Panc1 (cell line): ENCODE measurements around the gene CCT6A.

Source experiments
- POLR2AphosphoS5 ChIP-seq: IDR thresholded peaks from 2 replicates; pipeline ENCODE4 v1.6.1; 2012; ENCODE audit warnings: mild to moderate bottlenecking, low read depth, low read length, moderate library complexity
- TCF7L2 ChIP-seq: IDR thresholded peaks from 2 replicates; pipeline ENCODE4 v1.6.1; 2011; ENCODE audit warnings: mild to moderate bottlenecking, low read depth, low read length, inconsistent platforms
- TF ChIP-seq, protein P1 (sequence below): fragments of 450-650 bp; IDR thresholded peaks from 2 replicates; pipeline ENCODE4 v1.5.1; 2017; ENCODE audit warnings: mild to moderate bottlenecking

DNA sequence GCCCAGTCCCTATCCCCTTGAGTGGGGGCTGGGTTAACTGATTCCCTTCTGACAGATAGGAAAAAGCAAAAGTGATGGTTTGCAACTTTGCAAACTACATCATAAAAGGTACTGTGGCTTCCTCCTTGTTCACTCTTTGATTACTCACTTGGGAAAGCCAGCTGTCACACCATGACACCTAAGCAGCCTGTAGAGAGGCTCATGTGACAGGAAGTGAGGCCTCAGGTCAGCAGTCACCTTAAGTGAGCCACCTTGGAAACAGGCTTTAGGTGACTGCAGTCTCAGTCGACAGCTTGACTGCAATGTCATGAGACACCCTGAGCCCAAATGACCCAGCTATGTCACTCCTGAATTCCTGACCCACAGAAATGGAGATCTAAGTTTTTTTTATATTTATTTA is 59.0 kb downstream of the CCT6A start:
- TF ChIP-seq, protein P1, sequence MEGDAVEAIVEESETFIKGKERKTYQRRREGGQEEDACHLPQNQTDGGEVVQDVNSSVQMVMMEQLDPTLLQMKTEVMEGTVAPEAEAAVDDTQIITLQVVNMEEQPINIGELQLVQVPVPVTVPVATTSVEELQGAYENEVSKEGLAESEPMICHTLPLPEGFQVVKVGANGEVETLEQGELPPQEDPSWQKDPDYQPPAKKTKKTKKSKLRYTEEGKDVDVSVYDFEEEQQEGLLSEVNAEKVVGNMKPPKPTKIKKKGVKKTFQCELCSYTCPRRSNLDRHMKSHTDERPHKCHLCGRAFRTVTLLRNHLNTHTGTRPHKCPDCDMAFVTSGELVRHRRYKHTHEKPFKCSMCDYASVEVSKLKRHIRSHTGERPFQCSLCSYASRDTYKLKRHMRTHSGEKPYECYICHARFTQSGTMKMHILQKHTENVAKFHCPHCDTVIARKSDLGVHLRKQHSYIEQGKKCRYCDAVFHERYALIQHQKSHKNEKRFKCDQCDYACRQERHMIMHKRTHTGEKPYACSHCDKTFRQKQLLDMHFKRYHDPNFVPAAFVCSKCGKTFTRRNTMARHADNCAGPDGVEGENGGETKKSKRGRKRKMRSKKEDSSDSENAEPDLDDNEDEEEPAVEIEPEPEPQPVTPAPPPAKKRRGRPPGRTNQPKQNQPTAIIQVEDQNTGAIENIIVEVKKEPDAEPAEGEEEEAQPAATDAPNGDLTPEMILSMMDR: no peak
- no peak for TF ChIP-seq POLR2AphosphoS5
- no peak for TF ChIP-seq TCF7L2
